Endothelial cell (in vitro differentiated cells): Measurements from ENCODE around the gene TLK1. TPM values are rescaled to one million over a fixed set of nuclear protein-coding genes. Genes with fewer than 3 reads are reported as not detected.
A peak's percentile ranks its signal among the peaks of the same experiment; 100 is the strongest.

Source experiments
- DNase-seq: peaks from one replicate; pipeline ENCODE4 v3.0.0; 2021; ENCODE audit warnings: low spot score
- H3K27ac Mint-ChIP-seq: one replicate; pipeline ENCODE4 v1.8.0; 2021; ENCODE audit warnings: mixed read lengths, inconsistent platforms; ENCODE audit not compliant: unreplicated experiment
- H3K27me3 Mint-ChIP-seq: one replicate; pipeline ENCODE4 v1.8.0; 2021; ENCODE audit warnings: mild to moderate bottlenecking, moderate library complexity, mixed read lengths, inconsistent platforms; ENCODE audit not compliant: unreplicated experiment
- H3K36me3 Mint-ChIP-seq: one replicate; pipeline ENCODE4 v1.8.0; 2021; ENCODE audit warnings: mild to moderate bottlenecking, low read depth, mixed read lengths, inconsistent platforms; ENCODE audit not compliant: unreplicated experiment
- H3K4me1 Mint-ChIP-seq: one replicate; pipeline ENCODE4 v1.8.0; 2021; ENCODE audit warnings: mild to moderate bottlenecking, mixed read lengths, inconsistent platforms; ENCODE audit not compliant: unreplicated experiment
- H3K4me3 Mint-ChIP-seq: one replicate; pipeline ENCODE4 v1.8.0; 2021; ENCODE audit warnings: mild to moderate bottlenecking, mixed read lengths, inconsistent platforms; ENCODE audit not compliant: unreplicated experiment
- H3K9me3 Mint-ChIP-seq: one replicate; pipeline ENCODE4 v1.8.0; 2021; ENCODE audit warnings: mixed read lengths, inconsistent platforms; ENCODE audit not compliant: unreplicated experiment
- CTCF ChIP-seq: fragments of 200-600 bp; sonication (generic); IDR thresholded peaks from one replicate; pipeline ENCODE4 v1.5.0; 2021; ENCODE audit warnings: antibody characterized with exemption; ENCODE audit not compliant: unreplicated experiment
- total RNA-seq: library from RNA; stranded (reverse); fragmentation: NEBNext Ultra II Directional; extraction: Animal tissue kit (Norgen Biotek cat#: 25700); gene quantifications from one replicate; pipeline ENCODE4 v1.2.1, GENCODE V29; 2021; ENCODE audit not compliant: unreplicated experiment

The TLK1 gene
- total RNA-seq, 1 donor from 2014 or later = 61.1 TPM

- no peak overlapping the region for H3K4me3 Mint-ChIP-seq
- no peak for TF ChIP-seq CTCF
- H3K9me3 Mint-ChIP-seq = no peaks in the 10 kb centered on the region
- peaks cover 15% of the 10 kb centered on the region for H3K4me1 Mint-ChIP-seq
- DNase-seq = no peak
- H3K27ac Mint-ChIP-seq = no peak overlapping the region
- H3K27me3 Mint-ChIP-seq = no peaks in the 10 kb centered on the region
- H3K36me3 Mint-ChIP-seq = peaks cover 14% of the 10 kb centered on the region
Measured at GRCh38 chr2:171046048-171046560, 114.6 kb downstream of the TLK1 start.

GRCh38 chr2:171044416-171044815 lies 116.3 kb downstream of the TLK1 start:
- DNase-seq = no peak
- no peaks in the 10 kb centered on the region for H3K27me3 Mint-ChIP-seq
- no peak overlapping the region for H3K27ac Mint-ChIP-seq
- H3K4me1 Mint-ChIP-seq = peaks cover 11% of the 10 kb centered on the region
- peaks cover 15% of the 10 kb centered on the region for H3K36me3 Mint-ChIP-seq
- H3K4me3 Mint-ChIP-seq = no peak overlapping the region
- no peaks in the 10 kb centered on the region for H3K9me3 Mint-ChIP-seq
- TF ChIP-seq CTCF = no peak

DNA sequence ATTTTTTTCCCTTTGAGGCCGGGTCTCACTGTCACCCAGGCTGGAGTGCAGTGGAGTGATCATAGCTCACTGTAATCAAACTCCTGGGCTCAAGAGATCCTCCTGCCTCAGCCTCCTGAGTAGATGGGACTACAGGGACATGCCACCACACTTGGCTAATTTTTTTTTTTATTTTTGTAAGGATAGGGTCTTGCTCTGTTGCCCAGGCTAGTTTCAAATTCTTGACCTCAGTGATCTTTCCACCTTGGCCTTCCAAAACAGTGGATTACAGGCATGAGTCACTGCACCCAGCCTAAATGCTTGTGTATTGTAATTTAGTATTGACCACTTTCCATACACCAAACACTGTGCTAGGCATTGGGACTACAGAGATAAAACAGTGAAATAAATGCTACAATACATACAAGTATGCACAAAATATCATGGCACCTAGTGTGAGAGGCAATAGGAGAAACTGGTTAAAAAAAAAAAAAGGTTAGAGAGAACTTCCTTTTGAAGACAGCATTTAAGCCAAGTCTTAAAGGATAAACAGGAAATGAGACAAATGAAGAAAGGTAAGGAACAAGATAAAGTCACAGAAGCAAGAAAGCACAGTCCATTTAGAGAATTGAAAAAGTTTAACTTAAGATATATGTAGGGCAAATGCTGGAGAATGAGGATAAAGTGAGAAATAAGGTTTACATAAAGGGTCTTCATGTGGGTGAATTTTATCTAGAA lies 118.3 kb downstream of the TLK1 start:
- H3K36me3 Mint-ChIP-seq = peaks cover 15% of the 10 kb centered on the region
- no peak for DNase-seq
- no peak for TF ChIP-seq CTCF
- H3K9me3 Mint-ChIP-seq = no peaks in the 10 kb centered on the region
- peak overlapping the region; percentile 6 for H3K27ac Mint-ChIP-seq
- no peak overlapping the region for H3K4me3 Mint-ChIP-seq
- peaks cover 11% of the 10 kb centered on the region for H3K4me1 Mint-ChIP-seq
- no peaks in the 10 kb centered on the region for H3K27me3 Mint-ChIP-seq

GRCh38 chr2:171036532-171036931 lies 124.2 kb downstream of the TLK1 start:
- Mint-ChIP-seq H3K36me3 (peaks cover 29% of the 10 kb centered on the region), H3K4me3 (no peak overlapping the region), H3K27ac (no peak overlapping the region), H3K4me1 (no peaks in the 10 kb centered on the region), H3K9me3 (no peaks in the 10 kb centered on the region), H3K27me3 (no peaks in the 10 kb centered on the region)
- DNase-seq = no peak
- no peak for TF ChIP-seq CTCF

DNA sequence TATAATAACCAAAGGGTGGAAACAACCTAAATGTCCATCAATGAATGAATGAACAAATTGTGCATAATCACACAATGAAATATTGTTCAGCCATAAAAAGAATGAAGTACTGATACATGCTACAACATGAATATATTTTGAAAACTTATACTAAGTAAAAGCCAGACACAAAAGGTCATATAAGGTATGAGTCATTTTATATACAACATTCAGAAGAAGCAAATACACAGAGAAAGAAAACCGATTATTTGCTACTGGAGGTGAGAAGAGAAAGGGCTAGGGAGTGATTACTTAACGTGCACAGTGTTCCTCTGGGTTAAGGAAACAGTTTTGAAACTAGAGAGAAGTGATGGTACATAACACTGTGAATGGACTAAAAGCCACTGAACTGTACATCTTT lies 126.4 kb downstream of the TLK1 start:
- Mint-ChIP-seq H3K36me3 (peaks cover 25% of the 10 kb centered on the region), H3K4me1 (no peaks in the 10 kb centered on the region), H3K4me3 (no peak overlapping the region), H3K27ac (no peak overlapping the region), H3K9me3 (no peaks in the 10 kb centered on the region), H3K27me3 (no peaks in the 10 kb centered on the region)
- no peak for DNase-seq
- TF ChIP-seq CTCF = no peak
